Stomach (tissue), 9 donors: ENCODE data around the gene ERN1. TPM values are rescaled to one million over a fixed set of nuclear protein-coding genes. Genes with fewer than 3 reads are reported as not detected.
A peak's percentile ranks its signal among the peaks of the same experiment; 100 is the strongest.

Experiments
- DNase-seq, 2 donors: peaks; one replicate each; pipeline versions ENCODE4 v3.0.0 to v3.0.0-alpha.2; 2013 to 2019
- H3K27ac ChIP-seq, 5 donors: fragments of 200-600 bp in 4 of 5; sonication (generic) in 4 of 5; one replicate each; pipeline ENCODE4 v1.5.1; 2013 to 2019; ENCODE audit warnings: mild to moderate bottlenecking in 1 of 5, moderate library complexity in 1 of 5
- H3K27me3 ChIP-seq, 3 donors: fragments of 200-600 bp; sonication (generic); one replicate each; pipeline ENCODE4 v1.5.1; 2017 to 2019; ENCODE audit warnings: mixed run types in 1 of 3
- H3K36me3 ChIP-seq, 4 donors: fragments of 200-600 bp; sonication (generic); 1 replicate in 3 of 4; 2 replicates in 1 of 4; pipeline ENCODE4 v1.5.1; 2016 to 2019
- H3K4me1 ChIP-seq, 4 donors: fragments of 200-600 bp; sonication (generic); one replicate each; pipeline ENCODE4 v1.5.1; 2016 to 2019
- H3K4me3 ChIP-seq, 4 donors: fragments of 200-600 bp; sonication (generic) in 3 of 4; one replicate each; pipeline ENCODE4 v1.5.1; 2016 to 2019; ENCODE audit warnings: mild to moderate bottlenecking in 1 of 4
- H3K9me3 ChIP-seq, 4 donors: fragments of 200-600 bp; sonication (generic); one replicate each; pipeline ENCODE4 v1.5.1; 2016 to 2019
- CTCF ChIP-seq, 7 experiments: fragments of 450-650 bp in 4 of 7; fragments of 200-600 bp in 3 of 7; sonication (generic) in 3 of 7; IDR thresholded peaks; one replicate each; pipeline ENCODE4 v1.5.1; 2016 to 2019; ENCODE audit warnings: antibody characterized with exemption in 7 of 7, control low read depth in 2 of 7, mild to moderate bottlenecking in 1 of 7
- EP300 ChIP-seq: sonication (generic); formaldehyde crosslinking; IDR thresholded peaks from one replicate; pipeline ENCODE4 v1.6.1; 2017; ENCODE audit warnings: antibody characterized with exemption
- POLR2A ChIP-seq, 4 donors: fragments of 450-650 bp; IDR thresholded peaks; one replicate each; pipeline ENCODE4 v1.6.1; 2016; ENCODE audit warnings: antibody characterized with exemption in 4 of 4, control low read depth in 2 of 4, mild to moderate bottlenecking in 1 of 4, moderate library complexity in 1 of 4
- POLR2AphosphoS5 ChIP-seq, 3 donors: sonication (generic); formaldehyde crosslinking; IDR thresholded peaks; one replicate each; pipeline ENCODE4 v1.6.1; 2016; ENCODE audit warnings: antibody characterized with exemption in 3 of 3
- WGBS, 5 donors: extraction: QIAGEN DNeasy Blood & Tissue Kit in 3 of 5; methylation state at CpG; one replicate each; pipeline versions ENCODE4 v1.1.5 to v1.1.7; 2013 to 2018; 5-methylcytosine and 5-hydroxymethylcytosine counted together
- intact Hi-C: fragments of 100-400 bp; cut with DNase I; formaldehyde crosslinking; loops from one replicate; pipeline ENCODE4 v1.15.1; 2023; ENCODE audit warnings: low total_unique reads
- polyA plus RNA-seq, 3 donors: library from polyadenylated mRNA; stranded (reverse); fragments of 200-250 nt; gene quantifications; one replicate each; pipeline ENCODE4 v1.2.3, GENCODE V29; 2013
- total RNA-seq, 5 donors: library from RNA; depleted of rRNA; stranded (reverse); fragments of >200 nt; gene quantifications; one replicate each; pipeline versions ENCODE4 v1.1.0 to v1.2.3, GENCODE V29; 2014 to 2016
- donor health status: healthy with polysubstance abuse.
- donor health status: Bipolar disorder and iron deficiency.
- donor health status: healthy.

The ERN1 gene
- total and polyA plus RNA-seq, 8 donors = 4.1 to 76.4 (median 28.0) TPM

- Histone ChIP-seq H3K27ac (no peak overlapping the region), H3K36me3 (peaks cover 57 to 96% (median 92%) of the 10 kb centered on the region in 4 donors), H3K4me3 (no peak overlapping the region), H3K9me3 (peaks cover 0 to 22% (median 13%) of the 10 kb centered on the region in 4 donors), H3K4me1 (peaks cover 7 to 21% (median 16%) of the 10 kb centered on the region in 4 donors), H3K27me3 (no peaks in the 10 kb centered on the region)
- 97 to 100% (median 100%) methylated on average over 1 of the region's 1 CpG for WGBS, 5 donors
- no peak for DNase-seq
- intact Hi-C loops = no loop called here
- no peak for TF ChIP-seq EP300
- TF ChIP-seq CTCF (IDR thresholded peaks at IDR 0.05) = no peak
- no peak for TF ChIP-seq POLR2A (IDR thresholded peaks at IDR 0.05)
- no peak for TF ChIP-seq POLR2AphosphoS5 (IDR thresholded peaks at IDR 0.05)
Measured at GRCh38 chr17:64069143-64069542, 60.8 kb downstream of the ERN1 start.

GRCh38 chr17:64067657-64068056 is 62.3 kb downstream of the ERN1 start:
- TF ChIP-seq POLR2A (IDR thresholded peaks at IDR 0.05) (no peak), POLR2AphosphoS5 (IDR thresholded peaks at IDR 0.05) (no peak), EP300 (no peak), CTCF (IDR thresholded peaks at IDR 0.05) (no peak)
- intact Hi-C loops = no loop called here
- no peak for DNase-seq
- Histone ChIP-seq H3K4me3 (no peak overlapping the region), H3K4me1 (peaks cover 0 to 27% (median 11%) of the 10 kb centered on the region in 4 donors), H3K36me3 (peaks cover 57 to 99% (median 98%) of the 10 kb centered on the region in 4 donors), H3K27me3 (no peaks in the 10 kb centered on the region), H3K27ac (no peak overlapping the region), H3K9me3 (peaks cover 0 to 22% (median 13%) of the 10 kb centered on the region in 4 donors)
- WGBS, 5 donors = 74 to 88% (median 82%) methylated on average over 3 of the region's 3 CpGs

- TF ChIP-seq POLR2AphosphoS5 (IDR thresholded peaks at IDR 0.05) = no peak
- no peak for TF ChIP-seq CTCF (IDR thresholded peaks at IDR 0.05)
- no peak for TF ChIP-seq EP300
- TF ChIP-seq POLR2A (IDR thresholded peaks at IDR 0.05) = no peak
- Histone ChIP-seq H3K27me3 (no peaks in the 10 kb centered on the region), H3K27ac (peak overlapping the region; percentile 3 to 42 (median 10)), H3K9me3 (peaks cover 0 to 22% (median 13%) of the 10 kb centered on the region in 4 donors), H3K4me3 (no peak overlapping the region), H3K4me1 (peaks cover 0 to 33% (median 11%) of the 10 kb centered on the region in 4 donors), H3K36me3 (peaks cover 54 to 99% (median 96%) of the 10 kb centered on the region in 4 donors)
- DNase-seq = peak in 1 of 2 donors; percentile 48
- intact Hi-C loops = no loop called here
- WGBS, 5 donors = 85 to 95% (median 90%) methylated on average over 7 of the region's 7 CpGs
Measured at GRCh38 chr17:64066716-64067115, 63.2 kb downstream of the ERN1 start.

GRCh38 chr17:64065161-64065560 is 64.8 kb downstream of the ERN1 start:
- TF ChIP-seq POLR2AphosphoS5 (IDR thresholded peaks at IDR 0.05) (no peak), EP300 (no peak), POLR2A (IDR thresholded peaks at IDR 0.05) (no peak), CTCF (IDR thresholded peaks at IDR 0.05) (no peak)
- peaks cover 0 to 18% (median 12%) of the 10 kb centered on the region in 4 donors for H3K9me3 ChIP-seq
- intact Hi-C loops = no loop called here
- 79 to 94% (median 90%) methylated on average over 8 of the region's 8 CpGs for WGBS, 5 donors
- H3K4me1 ChIP-seq = peaks cover 0 to 48% (median 11%) of the 10 kb centered on the region in 4 donors
- H3K27me3 ChIP-seq = no peaks in the 10 kb centered on the region
- peaks cover 46 to 99% (median 93%) of the 10 kb centered on the region in 4 donors for H3K36me3 ChIP-seq
- H3K27ac ChIP-seq = peak overlapping the region; percentile 14 to 78 (median 73)
- no peak for DNase-seq
- H3K4me3 ChIP-seq = peak overlapping the region in 1 of 4 donors; percentile 13
